Upper lobe of left lung (tissue), 4 donors: ENCODE results near the gene DCST1.

Experiments used
- CTCF ChIP-seq, 6 experiments: fragments of 450-650 bp in 4 of 6; fragments of 200-600 bp in 2 of 6; sonication (generic) in 2 of 6; IDR thresholded peaks; one replicate each; pipeline ENCODE4 v1.5.1; 2016 to 2019; ENCODE audit warnings: antibody characterized with exemption in 6 of 6
- POLR2AphosphoS5 ChIP-seq, 2 donors: sonication (generic); formaldehyde crosslinking; IDR thresholded peaks; one replicate each; pipeline ENCODE4 v1.5.1; 2017; ENCODE audit warnings: antibody characterized with exemption in 2 of 2

DNA sequence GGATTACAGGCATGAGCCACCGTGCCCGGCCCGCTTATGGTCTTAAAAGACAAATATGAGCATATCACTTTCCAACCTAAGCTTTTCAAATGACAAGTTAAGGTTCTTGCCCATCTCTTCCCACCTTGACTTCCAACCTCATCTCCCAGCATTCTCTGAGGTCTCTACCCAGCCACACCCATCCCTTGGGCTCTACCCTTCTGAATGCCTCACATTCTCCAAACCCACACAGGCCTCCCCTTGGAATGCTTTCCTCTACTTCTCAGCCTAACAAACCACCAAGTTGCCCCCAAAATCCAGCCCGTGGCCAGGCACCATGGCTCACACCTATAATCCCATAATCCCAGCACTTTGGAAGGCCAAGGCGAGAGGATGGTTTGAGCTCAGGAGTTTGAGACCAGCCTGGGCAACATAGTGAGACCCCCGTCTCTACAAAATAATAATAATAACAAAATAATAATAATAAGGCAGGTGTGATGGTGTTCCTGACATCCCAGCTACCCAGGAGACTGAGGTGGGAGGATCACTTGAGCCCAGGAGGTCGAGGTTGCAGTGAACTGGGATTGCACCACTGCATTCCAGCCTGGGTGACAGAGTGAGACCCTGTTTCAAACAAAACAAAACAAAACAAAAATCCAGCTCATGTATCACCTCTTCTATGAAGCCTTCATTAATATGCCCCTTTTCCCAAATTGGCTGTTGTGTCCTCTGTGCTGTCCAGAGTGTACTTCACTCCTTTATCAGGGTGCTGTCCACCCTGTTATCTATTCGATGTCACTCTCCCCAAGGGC lies 11.3 kb upstream of the DCST1 start:
- no peak for TF ChIP-seq POLR2AphosphoS5 (IDR thresholded peaks at IDR 0.05)
- TF ChIP-seq CTCF (IDR thresholded peaks at IDR 0.05): no peak
